Loucy (cell line): ENCODE measurements around the gene SH3PXD2B.

Experiments
- H2AFZ ChIP-seq: fragments of 200-600 bp; sonication (generic); 2 replicates; pipeline ENCODE4 v1.6.0; 2016; ENCODE audit warnings: antibody characterized with exemption, mild to moderate bottlenecking, low read length, moderate library complexity
- H3F3A ChIP-seq: fragments of 200-600 bp; 2 replicates; pipeline ENCODE4 v1.6.0; 2016; ENCODE audit warnings: antibody characterized with exemption, low read depth, mild to moderate bottlenecking
- H3K27me3 ChIP-seq: fragments of 200-600 bp; sonication (generic); 2 replicates; pipeline ENCODE4 v1.6.1; 2014; ENCODE audit warnings: low read length, mild to moderate bottlenecking; ENCODE audit not compliant: insufficient read depth, poor library complexity, severe bottlenecking
- H3K36me3 ChIP-seq: fragments of 200-600 bp; sonication (generic); 2 replicates; pipeline ENCODE4 v1.6.1; 2016; ENCODE audit warnings: low read length; ENCODE audit not compliant: insufficient read depth
- H3K4me1 ChIP-seq: fragments of 200-600 bp; sonication (generic); 2 replicates; pipeline ENCODE4 v1.5.1; 2014; ENCODE audit warnings: low read length, mild to moderate bottlenecking; ENCODE audit not compliant: insufficient read depth, poor library complexity, severe bottlenecking
- H3K4me2 ChIP-seq: fragments of 200-600 bp; sonication (generic); 2 replicates; pipeline ENCODE4 v1.6.0; 2014; ENCODE audit warnings: antibody characterized with exemption, low read length, low read depth, mild to moderate bottlenecking; ENCODE audit not compliant: poor library complexity, severe bottlenecking
- H3K4me3 ChIP-seq: fragments of 200-600 bp; sonication (generic); 2 replicates; pipeline ENCODE4 v1.5.1; 2014; ENCODE audit warnings: low read length, mild to moderate bottlenecking, mixed read lengths; ENCODE audit not compliant: poor library complexity, severe bottlenecking
- H3K79me2 ChIP-seq: fragments of 200-600 bp; sonication (generic); 2 replicates; pipeline ENCODE4 v1.6.1; 2014; ENCODE audit warnings: low read length; ENCODE audit not compliant: insufficient read depth
- H3K9ac ChIP-seq: fragments of 200-600 bp; sonication (generic); 2 replicates; pipeline ENCODE4 v1.6.0; 2014; ENCODE audit warnings: mild to moderate bottlenecking, low read depth, low read length, moderate library complexity; ENCODE audit not compliant: poor library complexity, severe bottlenecking
- H3K9me2 ChIP-seq: fragments of 200-600 bp; sonication (generic); replicated peaks from 2 replicates; pipeline ENCODE4 v1.6.1; 2016; ENCODE audit warnings: low read depth, low read length, mixed read lengths
- H3K9me3 ChIP-seq: fragments of 200-600 bp; sonication (generic); 2 replicates; pipeline ENCODE4 v1.6.1; 2014; ENCODE audit warnings: mild to moderate bottlenecking, antibody characterized with exemption, low read length, low read depth; ENCODE audit not compliant: insufficient read depth
- H4K20me1 ChIP-seq: fragments of 200-600 bp; sonication (generic); 2 replicates; pipeline ENCODE4 v1.6.0; 2014; ENCODE audit warnings: antibody characterized with exemption, low read length, mild to moderate bottlenecking; ENCODE audit not compliant: insufficient read depth, poor library complexity, severe bottlenecking
- CTCF ChIP-seq: fragments of 200-600 bp; sonication (generic); conservative IDR thresholded peaks from 2 replicates; pipeline ENCODE4 v1.5.1; 2014; ENCODE audit warnings: mild to moderate bottlenecking, antibody characterized with exemption, low read length
- EZH2phosphoT487 ChIP-seq: fragments of 200-600 bp; IDR thresholded peaks from 2 replicates; pipeline ENCODE4 v1.6.1; 2018; ENCODE audit warnings: antibody characterized with exemption, mild to moderate bottlenecking, moderate library complexity, borderline replicate concordance

Gene SH3PXD2B

GRCh38 chr5:172497591-172498255 lies 43.4 kb upstream of the SH3PXD2B start:
- H3K9ac ChIP-seq, result no peak overlapping the region
- no peak overlapping the region for H2AFZ ChIP-seq
- no peaks in the 10 kb centered on the region for H4K20me1 ChIP-seq
- H3K4me3 ChIP-seq, result no peak overlapping the region
- no peak overlapping the region for H3K4me2 ChIP-seq
- TF ChIP-seq EZH2phosphoT487, result no peak
- TF ChIP-seq CTCF, result no peak
- H3K9me3 ChIP-seq, result no peaks in the 10 kb centered on the region
- no peaks in the 10 kb centered on the region for H3K9me2 ChIP-seq
- H3K4me1 ChIP-seq, result no peaks in the 10 kb centered on the region
- H3K27me3 ChIP-seq, result no peaks in the 10 kb centered on the region
- no peaks in the 10 kb centered on the region for H3K36me3 ChIP-seq
- H3K79me2 ChIP-seq, result no peaks in the 10 kb centered on the region
- no peaks in the 10 kb centered on the region for H3F3A ChIP-seq

GRCh38 chr5:172496671-172497371 lies 42.5 kb upstream of the SH3PXD2B start:
- Histone ChIP-seq H2AFZ (no peak overlapping the region), H3K9me3 (no peaks in the 10 kb centered on the region), H3K9me2 (no peaks in the 10 kb centered on the region), H3K4me2 (no peak overlapping the region), H3K27me3 (no peaks in the 10 kb centered on the region), H3K36me3 (no peaks in the 10 kb centered on the region), H3K79me2 (no peaks in the 10 kb centered on the region), H3K4me1 (no peaks in the 10 kb centered on the region), H4K20me1 (no peaks in the 10 kb centered on the region), H3K4me3 (no peak overlapping the region), H3F3A (no peaks in the 10 kb centered on the region), H3K9ac (no peak overlapping the region)
- TF ChIP-seq CTCF (no peak), EZH2phosphoT487 (no peak)

- Histone ChIP-seq H3K79me2 (no peaks in the 10 kb centered on the region), H3F3A (no peaks in the 10 kb centered on the region), H3K4me3 (no peak overlapping the region), H3K27me3 (no peaks in the 10 kb centered on the region), H3K9ac (no peak overlapping the region), H2AFZ (no peak overlapping the region), H4K20me1 (no peaks in the 10 kb centered on the region), H3K36me3 (no peaks in the 10 kb centered on the region), H3K9me3 (no peaks in the 10 kb centered on the region), H3K4me2 (no peak overlapping the region), H3K4me1 (no peaks in the 10 kb centered on the region), H3K9me2 (no peaks in the 10 kb centered on the region)
- no peak for TF ChIP-seq EZH2phosphoT487
- TF ChIP-seq CTCF, result no peak
Measured at GRCh38 chr5:172494630-172495505, 40.5 kb upstream of the SH3PXD2B start.
